ENCODE measurements around the gene DRAP1.
A peak's percentile ranks its signal among the peaks of the same experiment; 100 is the strongest.

DRAP1 gene

DNA sequence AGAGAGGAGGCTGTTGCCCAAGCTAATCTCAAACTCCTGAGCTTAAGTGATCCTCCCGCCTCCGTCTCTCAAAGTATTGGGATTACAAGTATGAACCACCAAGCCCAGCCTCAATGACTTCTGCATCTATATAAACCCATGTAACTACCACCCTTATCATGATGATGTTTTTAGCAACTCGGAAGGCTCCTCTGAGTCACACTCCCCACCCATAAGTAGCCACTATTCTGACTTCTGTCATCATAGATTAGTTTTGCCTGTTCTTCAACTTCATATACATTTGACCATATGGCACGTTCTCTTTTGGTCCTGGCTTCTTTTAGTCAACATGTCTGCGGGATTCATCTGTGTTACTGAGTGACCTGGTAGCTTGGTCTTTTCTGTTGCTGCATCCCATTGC is 12.6 kb upstream of the DRAP1 start:
- Histone ChIP-seq H3K27me3 (ENCODE audit: control insufficient read depth in 1 of 2, insufficient read depth in 2 of 2, low read length in 2 of 2) (no peaks in the 10 kb centered on the region), H3K4me1 (ENCODE audit: control insufficient read depth in 1 of 2, insufficient read depth in 2 of 2, low read length in 2 of 2) (peaks cover 0 to 6% of the 10 kb centered on the region in 2 donors), H3K36me3 (ENCODE audit: control insufficient read depth in 1 of 2, insufficient read depth in 2 of 2, low read length in 2 of 2) (no peaks in the 10 kb centered on the region), H3K9ac (ENCODE audit: low read depth in 1 of 2, low read length in 2 of 2) (no peak overlapping the region), H3K27ac (ENCODE audit: low read depth, low read length) (no peak overlapping the region), H3K4me3 (ENCODE audit: low read depth in 1 of 2, low read length in 2 of 2) (no peak overlapping the region), H3K9me3 (ENCODE audit: control insufficient read depth in 1 of 2, low read length in 2 of 2) (no peaks in the 10 kb centered on the region)

DNA sequence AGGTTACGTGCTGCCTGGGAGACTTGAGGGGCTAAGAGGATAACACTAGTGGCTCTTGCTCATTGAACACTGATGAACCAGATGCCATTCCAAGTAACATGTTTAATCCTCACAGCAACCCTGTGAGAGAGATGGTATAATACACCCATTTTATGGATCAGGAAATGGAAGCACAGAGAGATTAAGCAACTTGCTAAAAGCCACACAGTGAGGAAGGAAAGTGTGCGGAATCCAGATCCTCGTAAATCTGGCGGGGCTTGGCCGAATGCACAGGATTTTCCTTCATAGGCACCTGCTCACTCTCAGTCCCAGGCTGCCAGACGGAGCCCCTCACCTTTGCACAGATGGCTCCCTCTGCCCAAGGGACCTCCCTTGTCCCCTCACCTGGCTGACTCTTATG is 11.3 kb upstream of the DRAP1 start:
- H3K27ac ChIP-seq (ENCODE audit: low read depth, low read length): no peak overlapping the region
- no peak overlapping the region for H3K4me3 ChIP-seq (ENCODE audit: low read depth in 1 of 2, low read length in 2 of 2)
- H3K27me3 ChIP-seq (ENCODE audit: control insufficient read depth in 1 of 2, insufficient read depth in 2 of 2, low read length in 2 of 2): no peaks in the 10 kb centered on the region
- H3K36me3 ChIP-seq (ENCODE audit: control insufficient read depth in 1 of 2, insufficient read depth in 2 of 2, low read length in 2 of 2): no peaks in the 10 kb centered on the region
- H3K9me3 ChIP-seq (ENCODE audit: control insufficient read depth in 1 of 2, low read length in 2 of 2): no peaks in the 10 kb centered on the region
- no peak overlapping the region for H3K9ac ChIP-seq (ENCODE audit: low read depth in 1 of 2, low read length in 2 of 2)
- H3K4me1 ChIP-seq (ENCODE audit: control insufficient read depth in 1 of 2, insufficient read depth in 2 of 2, low read length in 2 of 2): peaks cover 6 to 13% of the 10 kb centered on the region in 2 donors

DNA sequence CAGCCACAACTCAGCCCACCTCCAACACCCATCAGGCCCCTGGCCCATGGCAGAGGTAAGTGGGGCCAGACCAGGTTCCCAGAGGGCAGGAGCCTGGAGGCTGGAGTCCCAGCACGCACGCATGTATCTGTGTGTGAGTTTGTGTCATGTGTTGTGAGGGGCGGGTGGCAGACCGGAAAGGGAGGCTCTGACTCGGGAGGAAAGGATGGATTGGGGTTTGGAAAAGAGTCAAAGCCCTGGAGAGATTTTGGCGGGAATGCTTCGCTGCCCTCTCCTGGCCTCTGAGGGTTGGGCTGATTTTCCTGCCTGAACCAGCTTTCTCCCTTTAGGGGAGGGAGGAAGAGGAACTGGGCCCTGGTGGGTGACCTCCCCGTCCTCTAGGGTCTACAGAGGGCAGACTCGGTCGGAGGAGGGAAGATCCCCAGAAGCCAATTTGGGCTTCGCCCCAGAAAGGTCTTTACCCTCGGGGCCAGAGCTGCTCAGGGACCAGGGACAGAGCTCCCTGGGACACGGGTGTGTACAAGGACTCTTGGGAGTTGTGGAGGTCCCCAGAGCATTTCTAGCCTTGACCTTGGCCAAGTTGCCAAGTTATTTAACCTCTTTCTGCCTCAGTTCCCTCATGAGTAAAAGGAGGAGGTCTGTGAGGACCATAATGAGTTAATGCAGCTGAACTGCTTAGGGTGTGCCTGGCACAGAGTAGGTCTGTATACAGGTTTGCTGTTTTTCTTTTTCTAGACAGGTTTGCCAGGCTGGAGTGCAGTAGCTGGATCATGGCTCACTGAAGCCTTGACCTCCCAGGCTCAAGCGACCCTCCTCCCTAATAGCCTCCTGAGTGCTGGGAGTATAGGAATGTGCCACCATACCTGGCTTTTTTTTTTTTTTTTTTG is 7.3 kb upstream of the DRAP1 start:
- Histone ChIP-seq H3K9ac (ENCODE audit: low read depth in 1 of 2, low read length in 2 of 2) (no peak overlapping the region), H3K27me3 (ENCODE audit: control insufficient read depth in 1 of 2, insufficient read depth in 2 of 2, low read length in 2 of 2) (no peaks in the 10 kb centered on the region), H3K9me3 (ENCODE audit: control insufficient read depth in 1 of 2, low read length in 2 of 2) (no peaks in the 10 kb centered on the region), H3K4me3 (ENCODE audit: low read depth in 1 of 2, low read length in 2 of 2) (no peak overlapping the region), H3K4me1 (ENCODE audit: control insufficient read depth in 1 of 2, insufficient read depth in 2 of 2, low read length in 2 of 2) (peaks cover 18 to 32% of the 10 kb centered on the region in 2 donors), H3K36me3 (ENCODE audit: control insufficient read depth in 1 of 2, insufficient read depth in 2 of 2, low read length in 2 of 2) (no peaks in the 10 kb centered on the region), H3K27ac (ENCODE audit: low read depth, low read length) (no peak overlapping the region)

DNA sequence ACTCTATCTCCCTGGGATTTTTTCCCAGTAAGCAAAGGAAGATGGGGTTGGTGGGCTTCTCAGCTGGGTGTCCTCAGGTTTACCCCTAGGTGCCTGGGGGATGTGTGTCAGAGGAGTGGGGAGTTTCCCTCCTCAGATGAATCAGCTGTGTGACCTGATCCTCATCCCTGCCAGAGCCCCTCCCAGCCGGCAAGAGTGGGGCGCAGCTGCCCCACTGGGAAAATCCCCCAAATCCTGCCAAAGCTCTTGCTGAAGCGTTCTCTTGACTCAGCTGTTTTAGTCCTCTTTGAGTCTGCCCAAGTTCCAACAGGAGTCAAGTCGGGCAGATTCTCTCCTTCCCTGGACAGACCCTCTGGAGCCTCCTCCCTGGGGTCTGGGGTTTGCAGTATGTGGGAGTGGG is 6.4 kb upstream of the DRAP1 start:
- Histone ChIP-seq H3K9me3 (ENCODE audit: control insufficient read depth in 1 of 2, low read length in 2 of 2) (no peaks in the 10 kb centered on the region), H3K9ac (ENCODE audit: low read depth in 1 of 2, low read length in 2 of 2) (no peak overlapping the region), H3K36me3 (ENCODE audit: control insufficient read depth in 1 of 2, insufficient read depth in 2 of 2, low read length in 2 of 2) (no peaks in the 10 kb centered on the region), H3K4me1 (ENCODE audit: control insufficient read depth in 1 of 2, insufficient read depth in 2 of 2, low read length in 2 of 2) (peaks cover 26 to 41% of the 10 kb centered on the region in 2 donors), H3K27me3 (ENCODE audit: control insufficient read depth in 1 of 2, insufficient read depth in 2 of 2, low read length in 2 of 2) (no peaks in the 10 kb centered on the region), H3K4me3 (ENCODE audit: low read depth in 1 of 2, low read length in 2 of 2) (no peak overlapping the region), H3K27ac (ENCODE audit: low read depth, low read length) (no peak overlapping the region)

DNA sequence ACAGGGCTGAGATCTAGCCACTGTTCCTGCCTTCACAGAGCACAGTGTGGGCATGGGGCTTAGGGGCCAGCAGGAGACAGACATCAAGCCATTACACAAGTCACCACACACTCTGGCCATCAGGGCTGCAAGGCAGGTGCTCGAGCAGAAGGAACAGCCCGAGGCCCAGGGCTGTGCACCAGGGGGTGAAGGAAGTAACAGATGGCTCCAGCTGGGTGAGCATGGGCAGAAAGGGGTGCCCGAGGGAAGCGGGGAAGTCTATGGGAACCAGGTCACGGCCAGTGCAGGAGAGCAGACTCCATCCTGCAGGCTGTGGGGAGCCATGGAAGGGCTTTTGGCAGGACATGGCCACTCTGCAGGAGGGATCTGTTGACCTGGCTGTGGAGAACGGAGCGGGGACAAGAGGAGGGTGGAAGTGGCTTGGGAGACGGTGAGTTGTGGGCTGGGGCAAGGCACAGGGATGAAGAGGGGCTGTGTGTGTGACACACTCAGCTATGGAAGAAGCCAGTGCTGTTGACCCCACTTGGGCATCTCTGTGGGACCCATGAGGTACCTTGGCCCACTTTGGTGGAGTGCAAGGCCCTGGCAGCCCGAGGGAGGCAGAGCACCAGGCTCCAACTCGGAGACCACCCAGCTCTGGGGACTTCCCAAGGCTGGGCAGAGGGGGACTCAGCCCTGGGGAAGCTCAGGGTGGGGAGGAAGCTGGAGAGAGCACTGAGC is 4.0 kb upstream of the DRAP1 start:
- no peaks in the 10 kb centered on the region for H3K27me3 ChIP-seq (ENCODE audit: control insufficient read depth in 1 of 2, insufficient read depth in 2 of 2, low read length in 2 of 2)
- peak overlapping the region; percentile 80 for H3K27ac ChIP-seq (ENCODE audit: low read depth, low read length)
- no peak overlapping the region for H3K4me3 ChIP-seq (ENCODE audit: low read depth in 1 of 2, low read length in 2 of 2)
- no peaks in the 10 kb centered on the region for H3K9me3 ChIP-seq (ENCODE audit: control insufficient read depth in 1 of 2, low read length in 2 of 2)
- H3K36me3 ChIP-seq (ENCODE audit: control insufficient read depth in 1 of 2, insufficient read depth in 2 of 2, low read length in 2 of 2): no peaks in the 10 kb centered on the region
- peaks cover 34 to 46% of the 10 kb centered on the region in 2 donors for H3K4me1 ChIP-seq (ENCODE audit: control insufficient read depth in 1 of 2, insufficient read depth in 2 of 2, low read length in 2 of 2)
- no peak overlapping the region for H3K9ac ChIP-seq (ENCODE audit: low read depth in 1 of 2, low read length in 2 of 2)

DNA sequence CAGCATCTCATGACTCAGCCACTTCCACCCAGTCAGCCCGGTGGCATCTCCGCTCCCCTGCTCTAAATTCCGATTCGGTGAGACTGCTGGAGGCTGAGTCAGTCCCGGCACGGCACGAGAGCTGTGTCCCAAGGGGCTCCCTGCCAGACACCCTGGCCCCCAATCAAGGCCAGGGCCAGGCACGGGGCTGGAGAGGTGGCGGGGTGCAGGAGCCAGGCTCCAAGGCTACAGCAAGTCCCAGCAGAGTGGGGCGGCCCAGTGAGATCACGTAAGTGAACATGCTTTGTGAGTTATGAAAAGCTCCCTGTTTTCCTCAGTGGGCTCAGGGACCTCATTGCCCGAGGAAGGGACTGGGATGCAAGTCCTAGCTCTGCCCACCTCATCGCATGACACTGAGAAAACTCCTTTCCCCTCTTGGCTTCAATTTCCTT is 3.4 kb upstream of the DRAP1 start:
- H3K27me3 ChIP-seq (ENCODE audit: control insufficient read depth in 1 of 2, insufficient read depth in 2 of 2, low read length in 2 of 2): no peaks in the 10 kb centered on the region
- no peak overlapping the region for H3K4me3 ChIP-seq (ENCODE audit: low read depth in 1 of 2, low read length in 2 of 2)
- peaks cover 40 to 51% of the 10 kb centered on the region in 2 donors for H3K4me1 ChIP-seq (ENCODE audit: control insufficient read depth in 1 of 2, insufficient read depth in 2 of 2, low read length in 2 of 2)
- no peaks in the 10 kb centered on the region for H3K36me3 ChIP-seq (ENCODE audit: control insufficient read depth in 1 of 2, insufficient read depth in 2 of 2, low read length in 2 of 2)
- peak overlapping the region; percentile 81 for H3K27ac ChIP-seq (ENCODE audit: low read depth, low read length)
- no peaks in the 10 kb centered on the region for H3K9me3 ChIP-seq (ENCODE audit: control insufficient read depth in 1 of 2, low read length in 2 of 2)
- H3K9ac ChIP-seq (ENCODE audit: low read depth in 1 of 2, low read length in 2 of 2): peak overlapping the region in 1 of 2 donors; percentile 4

DNA sequence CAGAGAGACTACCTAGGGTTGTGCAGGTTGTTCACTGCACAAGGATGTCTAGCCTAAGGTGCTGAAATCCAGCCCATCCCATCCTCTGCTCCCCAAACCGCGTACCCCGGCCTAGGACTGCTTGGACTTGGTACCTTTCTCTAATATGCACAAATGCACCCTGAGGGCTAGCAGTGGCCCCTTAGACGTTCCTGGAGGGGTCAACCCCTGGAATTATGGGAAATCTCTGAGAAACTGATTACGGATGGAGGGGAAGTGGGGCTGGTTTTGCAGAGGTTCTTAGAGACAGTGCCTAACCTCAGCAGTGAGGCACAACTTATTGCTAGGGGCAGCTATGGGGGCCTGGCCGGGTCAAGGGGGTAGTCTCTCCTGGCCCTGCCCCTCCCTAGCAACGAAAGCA is 2.8 kb upstream of the DRAP1 start:
- Histone ChIP-seq H3K27me3 (ENCODE audit: control insufficient read depth in 1 of 2, insufficient read depth in 2 of 2, low read length in 2 of 2) (no peaks in the 10 kb centered on the region), H3K27ac (ENCODE audit: low read depth, low read length) (no peak overlapping the region), H3K9ac (ENCODE audit: low read depth in 1 of 2, low read length in 2 of 2) (peak overlapping the region in 1 of 2 donors; percentile 4), H3K9me3 (ENCODE audit: control insufficient read depth in 1 of 2, low read length in 2 of 2) (no peaks in the 10 kb centered on the region), H3K36me3 (ENCODE audit: control insufficient read depth in 1 of 2, insufficient read depth in 2 of 2, low read length in 2 of 2) (no peaks in the 10 kb centered on the region), H3K4me1 (ENCODE audit: control insufficient read depth in 1 of 2, insufficient read depth in 2 of 2, low read length in 2 of 2) (peaks cover 42 to 55% of the 10 kb centered on the region in 2 donors), H3K4me3 (ENCODE audit: low read depth in 1 of 2, low read length in 2 of 2) (no peak overlapping the region)

DNA sequence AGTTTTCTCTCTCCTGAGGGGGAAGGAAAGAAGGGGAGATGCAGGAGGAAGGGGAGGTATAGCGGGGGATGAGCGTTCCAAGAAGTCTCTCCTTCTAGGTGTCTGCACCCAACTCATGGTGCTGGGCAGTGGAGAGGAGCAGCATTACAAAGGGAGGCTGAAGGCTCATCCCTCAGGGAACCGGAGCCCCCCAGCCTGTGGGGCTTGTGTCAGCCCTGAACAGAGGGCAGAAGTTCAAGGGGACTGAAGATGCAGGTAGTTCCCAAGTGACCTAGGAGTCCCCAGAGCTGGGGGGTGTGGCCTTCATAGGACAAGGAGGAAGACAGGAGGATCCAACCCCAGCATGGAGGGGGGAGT is 2.2 kb upstream of the DRAP1 start:
- H3K4me1 ChIP-seq (ENCODE audit: control insufficient read depth in 1 of 2, insufficient read depth in 2 of 2, low read length in 2 of 2): peaks cover 38 to 48% of the 10 kb centered on the region in 2 donors
- H3K4me3 ChIP-seq (ENCODE audit: low read depth in 1 of 2, low read length in 2 of 2): peak overlapping the region in 1 of 2 donors; percentile 94
- no peaks in the 10 kb centered on the region for H3K9me3 ChIP-seq (ENCODE audit: control insufficient read depth in 1 of 2, low read length in 2 of 2)
- H3K27me3 ChIP-seq (ENCODE audit: control insufficient read depth in 1 of 2, insufficient read depth in 2 of 2, low read length in 2 of 2): no peaks in the 10 kb centered on the region
- no peak overlapping the region for H3K27ac ChIP-seq (ENCODE audit: low read depth, low read length)
- H3K9ac ChIP-seq (ENCODE audit: low read depth in 1 of 2, low read length in 2 of 2): peak overlapping the region in 1 of 2 donors; percentile 4
- H3K36me3 ChIP-seq (ENCODE audit: control insufficient read depth in 1 of 2, insufficient read depth in 2 of 2, low read length in 2 of 2): peaks cover 0 to 3% of the 10 kb centered on the region in 2 donors

DNA sequence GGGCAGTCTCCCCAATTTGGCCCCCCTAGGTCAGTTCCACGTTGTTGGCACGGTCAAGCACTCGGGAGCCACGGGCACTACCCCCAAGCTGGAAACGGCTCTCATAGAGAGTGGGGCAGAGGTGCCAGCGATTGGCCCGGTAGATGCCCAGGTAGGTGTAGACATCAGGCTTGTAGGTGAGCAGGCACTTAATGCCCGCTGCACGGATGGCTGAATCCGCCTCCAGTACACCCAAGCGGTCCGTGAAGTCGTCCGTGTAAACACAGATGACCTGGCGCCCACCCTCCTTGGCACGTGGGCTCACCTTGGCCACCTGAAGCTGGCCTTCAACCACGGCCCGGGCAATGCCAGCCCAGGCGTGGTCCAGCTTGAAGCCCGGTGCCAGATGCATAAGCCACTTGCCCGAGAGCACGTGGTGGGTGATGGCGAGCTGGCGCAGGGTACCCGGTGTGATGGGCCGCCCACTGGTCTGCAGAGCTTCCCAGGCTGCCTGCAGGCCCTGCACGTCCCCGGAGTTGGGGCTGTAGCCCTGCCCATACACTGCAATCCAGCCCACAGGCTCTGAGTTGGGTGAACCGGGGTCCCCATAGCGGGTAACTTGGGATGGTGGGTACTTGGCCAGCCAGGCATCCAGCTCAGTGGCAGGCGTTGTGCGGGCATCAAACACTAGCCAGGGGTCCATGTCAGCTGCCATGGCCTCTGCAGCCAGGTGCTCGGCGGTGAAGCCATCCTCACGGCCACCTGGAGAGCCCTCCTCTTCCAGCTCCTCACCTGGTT is 1.6 kb upstream of the DRAP1 start:
- H3K4me1 ChIP-seq (ENCODE audit: control insufficient read depth in 1 of 2, insufficient read depth in 2 of 2, low read length in 2 of 2): peaks cover 36 to 46% of the 10 kb centered on the region in 2 donors

More for the DNA sequence above, 1.6 kb upstream of the DRAP1 start:
- peaks cover 0 to 9% of the 10 kb centered on the region in 2 donors for H3K36me3 ChIP-seq (ENCODE audit: control insufficient read depth in 1 of 2, insufficient read depth in 2 of 2, low read length in 2 of 2)
- H3K27me3 ChIP-seq (ENCODE audit: control insufficient read depth in 1 of 2, insufficient read depth in 2 of 2, low read length in 2 of 2): no peaks in the 10 kb centered on the region
- H3K9ac ChIP-seq (ENCODE audit: low read depth in 1 of 2, low read length in 2 of 2): peak overlapping the region; percentile 90 to 94
- no peak overlapping the region for H3K27ac ChIP-seq (ENCODE audit: low read depth, low read length)
- H3K4me3 ChIP-seq (ENCODE audit: low read depth in 1 of 2, low read length in 2 of 2): peak overlapping the region; percentile 84 to 94
- H3K9me3 ChIP-seq (ENCODE audit: control insufficient read depth in 1 of 2, low read length in 2 of 2): no peaks in the 10 kb centered on the region
